Measurements from ENCODE around the gene NSUN4.
"Not testable (repeated sequence)": the region's sequence is repeated elsewhere in the genome, so short reads cannot be mapped to it uniquely, and the experiment has no call there.

The NSUN4 gene

DNA sequence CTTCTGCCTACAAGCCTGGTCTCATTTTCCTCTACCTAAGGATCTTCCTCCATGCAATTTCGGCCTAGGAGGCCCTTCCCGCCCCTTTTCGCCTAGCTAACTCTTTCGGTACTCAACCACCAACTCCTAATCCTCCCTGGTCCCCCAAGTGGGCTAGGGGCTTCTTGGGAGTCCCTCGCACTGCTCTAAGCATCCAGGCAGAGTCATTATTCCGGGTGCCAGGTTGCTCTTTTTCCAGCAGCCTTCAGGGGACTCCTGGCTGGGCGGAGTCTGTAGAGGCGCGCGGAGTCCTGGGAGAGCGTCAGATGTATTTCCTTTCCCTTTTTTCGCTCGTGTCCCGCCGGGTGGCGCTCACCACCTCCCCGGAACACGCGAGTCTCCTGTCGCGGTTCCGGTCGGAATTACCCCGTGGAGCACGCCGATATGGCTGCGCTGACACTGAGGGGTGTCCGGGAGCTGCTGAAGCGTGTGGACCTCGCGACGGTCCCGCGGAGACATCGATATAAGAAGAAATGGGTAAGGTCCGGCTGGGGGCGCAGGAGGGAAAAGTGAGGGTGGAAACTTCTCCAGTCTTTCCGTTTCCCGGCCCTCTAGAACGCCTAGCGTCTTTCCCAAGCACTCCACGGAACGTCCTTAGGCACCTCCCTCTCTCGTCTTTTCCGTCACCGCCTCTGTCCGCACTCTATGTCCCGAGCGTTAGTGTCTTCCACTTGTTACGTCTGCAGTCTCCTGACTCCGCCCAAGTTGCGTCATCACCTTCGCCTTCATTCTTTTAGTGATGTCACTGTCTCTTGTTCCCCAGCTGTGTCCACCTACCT is at the start of gene NSUN4:
TSS of gene NSUN4 (plus strand) at position 404 of the 818 bp plus-strand sequence. CDS start at position 424, 20 bp downstream.
- peak; percentile 61 to 76 for DNase-seq (ENCODE audit: low read depth in 1 of 2, low spot score in 1 of 2)

DNA sequence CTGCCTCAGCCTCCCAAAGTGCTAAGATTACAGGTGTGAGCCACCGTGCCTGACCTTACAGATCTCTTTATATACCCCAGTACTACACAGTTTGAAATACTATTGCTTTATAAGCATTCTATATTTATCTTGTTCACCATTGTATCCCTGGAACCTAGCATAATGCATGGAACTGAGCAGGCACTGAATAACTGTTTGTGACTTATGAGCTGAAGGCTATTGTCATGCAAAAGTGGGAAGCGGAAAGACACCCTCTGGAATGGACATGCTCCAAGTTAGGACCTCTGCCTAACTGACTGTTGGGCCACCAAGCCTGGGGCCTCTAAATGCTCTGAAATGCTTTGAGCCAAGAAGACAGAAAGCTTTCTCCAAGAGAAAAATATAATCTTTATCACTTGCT is 45.3 kb upstream of the NSUN4 start:
- no peak for DNase-seq (ENCODE audit: low read depth in 1 of 2, low spot score in 1 of 2)

DNA sequence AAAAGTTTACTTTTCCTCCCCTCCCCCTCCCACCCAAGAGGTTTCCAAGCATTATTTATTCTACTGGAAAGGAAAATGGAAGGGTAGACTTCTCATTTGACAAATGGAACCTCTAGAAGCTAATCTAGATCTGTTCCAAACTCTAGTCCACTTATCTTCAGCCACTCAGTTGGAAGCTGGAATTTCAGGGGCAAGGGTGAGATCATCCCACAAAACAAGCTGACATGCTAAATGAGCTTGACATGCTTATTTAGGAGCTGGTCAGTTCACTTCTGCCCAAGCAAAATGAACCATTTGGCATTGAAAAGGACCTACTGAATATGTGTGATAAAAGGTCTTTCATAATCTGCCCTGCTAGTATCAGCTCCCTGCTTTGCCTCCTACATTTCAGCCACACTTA is 42.2 kb upstream of the NSUN4 start:
- no peak for DNase-seq (ENCODE audit: low read depth in 1 of 2, low spot score in 1 of 2)

DNA sequence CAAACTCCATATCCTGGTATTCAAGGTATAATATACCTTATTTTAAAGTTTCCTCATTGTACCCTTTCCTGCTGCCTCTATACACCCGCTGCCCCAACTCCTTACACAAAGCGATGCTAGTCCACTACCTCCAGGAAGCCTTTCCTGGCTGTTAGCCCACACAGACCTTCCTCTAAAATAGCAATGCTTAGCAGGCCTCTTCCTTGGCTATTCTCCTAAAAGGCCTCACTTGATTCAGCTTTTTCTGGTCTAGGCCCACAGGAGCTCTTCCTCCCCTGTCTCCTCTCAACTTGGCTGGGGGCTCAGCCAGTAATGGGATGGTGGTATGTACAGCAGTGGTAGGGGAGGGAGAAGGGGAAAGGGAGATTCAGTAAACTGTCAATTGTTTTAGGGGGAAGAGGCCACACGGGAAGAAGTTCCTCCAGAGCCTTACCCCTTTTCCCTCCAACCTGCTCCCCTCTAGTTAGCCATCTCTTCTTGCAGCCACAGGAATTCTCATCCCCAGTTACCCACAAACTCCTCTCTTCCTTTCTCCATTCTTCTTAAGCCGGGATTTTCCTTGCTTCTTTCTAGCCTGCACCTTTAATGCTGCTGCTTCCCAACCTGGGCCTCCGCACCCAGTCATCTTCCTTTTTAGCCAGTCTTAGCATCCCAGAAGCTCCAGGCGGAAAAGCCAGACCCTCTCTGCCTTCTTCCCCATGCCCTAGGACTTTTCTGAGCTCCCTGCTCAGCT is 39.8 kb upstream of the NSUN4 start:
- no peak for DNase-seq (ENCODE audit: low read depth in 1 of 2, low spot score in 1 of 2)

DNA sequence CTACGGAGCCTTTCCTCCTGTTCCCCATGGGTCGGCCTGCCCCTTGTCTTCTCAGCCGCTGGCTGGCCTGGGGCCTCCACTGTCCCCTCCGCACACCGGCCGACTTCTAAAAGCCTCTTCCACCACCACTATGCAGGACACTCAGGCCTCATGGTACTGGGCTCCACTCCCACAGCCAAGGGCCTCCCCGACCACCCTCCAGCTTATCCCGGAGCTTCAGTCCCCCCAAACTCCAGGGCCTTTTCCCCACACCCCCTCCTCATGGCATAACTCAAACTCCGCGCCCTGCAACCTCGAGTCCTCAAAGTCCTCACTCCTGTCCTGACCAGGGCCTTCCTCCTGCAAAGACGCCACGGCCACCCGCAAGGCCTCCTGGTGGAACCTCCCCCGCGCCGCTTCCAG is 39.2 kb upstream of the NSUN4 start:
- DNase-seq (ENCODE audit: low read depth in 1 of 2, low spot score in 1 of 2): no peak

DNA sequence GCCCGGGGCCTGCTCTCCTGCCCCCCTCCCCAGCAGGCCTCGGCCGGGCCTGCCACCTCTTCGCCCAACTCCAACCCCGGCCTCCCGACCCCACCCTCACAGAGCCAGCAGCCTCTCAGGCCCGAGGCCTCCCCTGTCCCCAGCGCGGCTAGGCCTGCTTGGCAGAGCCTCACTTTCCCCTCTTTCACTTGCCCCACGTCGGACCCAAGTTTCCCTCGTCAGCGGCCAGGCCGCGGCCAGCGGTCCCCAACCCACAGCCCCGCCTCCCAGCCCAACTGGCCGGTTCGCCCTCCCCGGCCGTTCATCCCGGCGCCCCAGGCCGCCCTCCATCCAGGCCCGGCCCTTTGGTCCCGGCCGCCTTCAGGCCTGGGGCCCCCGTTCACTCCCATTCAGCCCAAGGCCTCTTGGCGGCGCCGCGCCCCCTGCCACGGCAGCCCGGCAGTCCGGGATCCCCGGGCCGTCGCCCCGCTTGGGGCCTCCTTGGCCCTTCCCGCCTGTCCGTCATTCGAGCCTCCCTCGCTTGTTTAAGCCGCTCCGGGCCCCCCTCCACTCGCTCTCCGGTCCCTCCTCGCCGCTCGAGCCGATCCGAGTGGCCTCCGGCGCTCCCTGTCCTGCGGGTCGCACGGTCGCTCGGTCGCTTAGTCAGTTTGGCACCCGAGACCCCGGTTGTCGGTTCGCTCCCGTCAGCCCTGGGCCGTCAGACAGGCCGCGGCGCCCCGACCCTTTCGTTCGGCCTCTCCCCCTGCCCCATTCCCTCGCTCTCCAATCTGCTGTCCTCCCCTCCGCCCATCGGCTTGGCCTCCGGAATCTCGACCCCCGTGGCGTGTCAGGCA is 38.6 kb upstream of the NSUN4 start:
- DNase-seq (ENCODE audit: low read depth in 1 of 2, low spot score in 1 of 2): peak; percentile 24 to 25

DNA sequence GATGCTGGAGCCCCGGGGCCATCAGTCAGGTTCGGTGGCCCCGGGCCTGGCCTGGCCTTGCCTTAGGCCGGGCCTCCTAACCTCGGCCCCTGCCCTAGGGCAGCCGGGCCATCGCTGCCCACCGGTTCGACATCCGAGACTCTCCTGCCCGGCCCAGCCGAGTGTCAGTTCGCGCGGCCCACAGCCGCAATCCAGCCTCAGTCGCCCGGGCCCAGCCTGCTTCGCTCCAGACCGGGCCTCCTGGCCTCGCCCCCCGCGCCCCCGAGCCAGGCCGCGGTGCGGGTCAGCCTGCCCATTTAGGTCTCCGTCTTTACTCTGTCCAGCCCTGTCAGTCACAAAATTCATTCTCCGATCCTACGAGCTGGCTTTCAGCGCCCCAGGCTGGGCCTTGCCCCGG is 38.0 kb upstream of the NSUN4 start:
- peak in 1 of 2 donors; percentile 9 for DNase-seq (ENCODE audit: low read depth in 1 of 2, low spot score in 1 of 2)

DNA sequence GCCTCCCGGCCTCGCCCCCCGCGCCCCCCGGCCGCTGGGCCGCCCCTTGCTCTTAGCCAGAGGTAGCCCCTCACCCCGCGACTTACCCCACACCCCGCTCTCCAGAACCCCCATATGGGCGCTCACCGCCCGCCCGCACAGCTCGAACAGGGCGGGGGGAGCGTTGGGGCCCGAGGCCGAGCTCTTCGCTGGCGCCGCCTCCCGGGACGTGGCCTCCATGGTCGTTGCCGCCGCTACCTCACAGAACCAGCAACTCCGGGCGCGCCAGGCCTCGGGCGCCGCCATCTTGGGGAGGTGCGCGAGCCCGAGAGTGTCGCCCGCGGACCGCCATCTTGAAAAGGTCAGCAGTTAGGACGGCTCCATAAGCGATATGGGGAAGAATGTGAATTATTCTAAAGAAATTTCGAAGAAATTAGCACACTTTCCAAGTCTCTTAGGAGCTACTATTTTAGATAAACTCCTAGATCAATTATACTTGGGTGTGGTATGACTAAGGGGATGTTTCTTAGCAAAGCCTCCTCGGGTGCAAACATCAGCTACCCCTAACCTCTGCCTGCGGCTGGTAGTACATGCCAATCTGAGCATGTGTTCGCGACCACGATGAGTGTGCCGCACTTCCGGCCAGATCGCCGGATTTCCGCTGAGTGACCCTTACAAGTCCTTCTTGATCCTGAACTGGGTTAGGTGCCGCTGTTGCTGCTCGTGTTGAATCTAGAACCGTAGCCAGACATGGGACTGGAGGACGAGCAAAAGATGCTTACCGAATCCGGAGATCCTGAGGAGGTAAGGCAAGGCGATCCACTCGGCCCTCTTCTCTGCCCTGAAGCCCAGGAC is 37.4 kb upstream of the NSUN4 start, which contains the start of the genes LRRC41 and UQCRH:
TSS of gene LRRC41 (minus strand) at position 579 of the 834 bp plus-strand sequence. CDS start at position 285, 294 bp downstream.
TSS of gene UQCRH (plus strand) at position 661 of the 834 bp plus-strand sequence. CDS start at position 730, 69 bp downstream.
- DNase-seq (ENCODE audit: low read depth in 1 of 2, low spot score in 1 of 2): peak; percentile 85 to 91

DNA sequence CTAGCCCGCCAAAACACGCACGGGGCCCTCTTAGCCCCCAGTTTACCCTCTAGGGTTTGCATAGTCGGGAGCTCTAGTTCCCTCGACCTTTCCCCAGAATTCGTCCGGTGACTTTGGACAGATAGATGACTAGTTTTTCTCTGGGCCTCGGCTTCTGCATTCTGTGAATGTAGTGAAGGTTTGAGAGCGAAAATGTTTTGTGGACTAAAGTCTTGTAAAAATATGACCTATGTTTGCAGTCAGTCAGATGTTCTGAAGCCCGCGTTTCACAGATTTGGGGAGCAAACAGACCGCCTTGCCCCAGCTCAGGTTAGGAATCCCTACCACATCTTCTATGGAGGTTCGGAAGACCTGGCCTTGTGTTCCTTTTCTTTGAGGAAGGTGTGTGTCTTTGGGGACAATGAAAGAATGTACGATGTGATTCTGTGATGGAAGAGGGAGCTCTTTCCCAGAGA is 36.7 kb upstream of the NSUN4 start:
- no peak for DNase-seq (ENCODE audit: low read depth in 1 of 2, low spot score in 1 of 2)

DNA sequence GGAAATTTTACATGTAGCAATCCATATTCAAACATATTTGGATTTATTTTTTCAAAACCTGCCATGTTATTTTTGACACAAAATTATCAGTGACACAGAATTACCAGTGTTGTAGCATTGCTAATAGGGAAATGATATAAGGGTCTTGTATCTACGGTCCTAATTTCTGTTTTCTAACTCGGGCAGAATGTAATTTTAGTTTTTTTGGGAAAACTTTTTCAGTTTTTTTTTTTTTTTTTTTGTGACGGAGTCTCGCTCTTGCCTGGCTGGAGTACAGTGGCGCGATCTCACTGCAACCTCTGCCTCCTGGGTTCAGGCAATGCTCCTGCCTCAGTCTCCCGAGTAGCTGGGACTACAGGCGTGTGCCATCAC is 34.5 kb upstream of the NSUN4 start:
- DNase-seq (ENCODE audit: low read depth in 1 of 2, low spot score in 1 of 2): no peak

DNA sequence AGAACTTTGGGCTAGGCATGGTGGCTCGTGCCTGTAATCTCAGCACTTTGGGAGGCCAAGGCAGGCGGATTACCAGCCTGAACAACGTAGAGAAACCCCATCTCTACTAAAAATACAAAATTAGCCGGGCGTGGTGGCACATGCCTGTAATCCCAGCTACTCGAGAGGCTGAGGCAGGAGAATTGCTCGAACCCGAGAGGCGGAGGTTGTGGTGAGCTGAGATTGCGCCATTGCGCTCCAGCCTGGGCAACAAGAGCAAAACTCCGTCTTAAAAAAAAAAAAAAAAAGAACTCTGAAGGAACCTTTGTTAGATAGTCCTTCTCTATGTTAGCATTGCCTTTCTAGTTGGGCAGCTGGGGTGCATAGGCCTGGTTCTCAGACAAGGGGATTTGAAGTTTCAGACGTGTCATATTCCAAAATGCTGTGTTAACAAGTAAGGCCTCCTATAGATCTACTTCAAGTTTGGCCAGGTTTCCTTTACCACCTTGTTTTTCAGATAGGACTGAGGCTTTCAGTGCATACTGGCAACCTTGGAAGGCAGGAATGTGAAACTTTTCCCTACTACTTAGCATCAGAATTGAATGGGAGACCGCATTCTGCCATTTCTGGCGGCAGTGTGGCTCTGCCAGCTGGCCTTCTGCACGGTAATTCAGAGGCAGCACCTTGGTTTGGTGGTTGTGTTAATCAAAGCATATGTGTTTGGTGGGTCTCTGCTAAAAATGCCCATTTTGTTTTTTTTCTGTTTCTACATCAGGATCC is 31.0 kb upstream of the NSUN4 start:
- no peak for DNase-seq (ENCODE audit: low read depth in 1 of 2, low spot score in 1 of 2)

DNA sequence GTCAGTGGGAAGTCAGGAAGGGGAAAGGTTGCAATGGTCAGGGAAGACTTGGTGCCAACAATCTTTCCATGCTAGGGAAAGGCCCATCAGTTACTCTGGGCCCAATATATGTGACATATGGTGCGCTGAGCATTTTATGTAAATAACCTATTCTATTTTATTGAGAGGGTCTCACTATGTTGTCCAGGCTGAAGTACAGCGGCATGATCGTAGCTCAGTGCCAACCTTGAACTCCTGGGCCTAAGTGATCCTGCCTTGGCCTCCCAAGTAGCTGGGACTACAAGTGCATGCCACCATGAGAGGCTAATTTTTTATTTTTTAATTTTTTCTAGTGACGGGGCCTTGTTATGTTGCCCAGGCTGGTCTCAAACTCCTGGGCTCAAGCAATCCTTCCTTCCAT is 30.3 kb upstream of the NSUN4 start:
- no peak for DNase-seq (ENCODE audit: low read depth in 1 of 2, low spot score in 1 of 2)

DNA sequence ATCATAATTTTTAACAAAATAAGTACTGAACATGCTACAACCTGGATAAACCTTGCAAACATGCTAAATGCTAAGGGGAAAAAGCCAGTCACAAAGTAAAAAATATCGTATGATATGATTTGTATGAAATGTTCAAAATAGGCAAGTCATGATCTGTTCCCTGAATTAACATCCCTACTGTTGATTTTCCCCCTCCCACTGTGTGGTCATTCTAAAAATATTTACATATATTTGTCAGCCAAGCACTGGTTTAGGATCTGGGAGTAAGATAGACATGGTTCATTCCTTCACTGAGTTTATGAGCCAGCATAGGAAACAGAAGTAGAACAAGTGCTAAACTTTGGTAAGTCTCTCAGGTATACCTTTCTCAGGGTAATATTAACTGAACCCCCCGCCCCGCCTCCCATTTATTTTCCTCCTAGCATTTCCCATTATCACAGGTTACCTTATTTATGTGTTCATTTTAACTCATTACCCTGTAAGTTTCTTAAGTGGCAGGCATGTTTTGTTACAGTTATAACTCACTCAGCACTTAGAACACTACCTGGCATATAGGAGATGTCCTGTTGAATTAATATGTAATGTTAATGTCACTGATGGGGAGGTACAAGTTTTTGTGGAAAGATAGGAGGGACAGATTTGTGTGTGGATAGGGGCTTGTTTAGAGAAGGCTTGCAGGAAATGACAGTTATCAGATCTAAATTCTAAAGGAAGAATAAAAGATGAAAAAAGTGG is 24.8 kb upstream of the NSUN4 start:
- no peak for DNase-seq (ENCODE audit: low read depth in 1 of 2, low spot score in 1 of 2)

DNA sequence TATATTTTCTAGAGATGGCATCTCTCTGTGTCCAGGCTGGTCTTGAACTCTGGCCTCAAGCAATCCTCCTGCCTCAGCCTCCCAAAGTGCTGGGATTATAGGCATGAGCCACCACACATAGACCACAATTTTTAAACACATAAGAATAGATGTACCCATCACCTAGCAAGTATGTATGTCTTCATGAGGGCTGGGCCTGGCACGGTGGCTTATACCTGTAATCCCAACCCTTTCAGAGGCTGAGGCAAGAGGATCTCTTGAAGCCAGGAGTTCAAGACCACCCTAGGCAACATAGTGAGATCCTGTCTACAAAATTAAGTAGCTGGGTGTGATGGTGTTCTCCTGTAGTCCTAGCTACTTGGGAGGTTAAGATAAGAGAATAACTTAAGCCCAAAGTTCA is 23.3 kb upstream of the NSUN4 start:
- no peak for DNase-seq (ENCODE audit: low read depth in 1 of 2, low spot score in 1 of 2)

DNA sequence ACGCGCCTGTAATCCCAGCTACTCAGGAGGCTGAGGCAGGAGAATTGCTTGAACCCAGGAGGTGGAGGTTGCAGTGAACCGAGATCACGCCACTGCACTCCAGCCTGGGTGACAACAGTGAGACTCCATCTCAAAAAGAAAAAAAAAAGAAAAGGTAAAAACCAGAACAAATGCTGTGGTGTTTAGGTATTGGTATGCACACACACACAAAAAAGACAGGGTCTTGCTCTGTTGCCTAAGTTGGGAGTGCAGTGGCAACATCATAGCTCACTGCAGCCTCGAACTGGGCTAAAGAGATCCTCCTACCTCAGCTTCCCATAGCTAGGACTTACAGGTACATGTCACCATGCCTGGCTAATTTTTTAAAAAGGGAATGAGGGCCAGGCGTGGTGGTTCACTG is 21.3 kb upstream of the NSUN4 start:
- not testable (repeated sequence) for DNase-seq (ENCODE audit: low read depth in 1 of 2, low spot score in 1 of 2)

DNA sequence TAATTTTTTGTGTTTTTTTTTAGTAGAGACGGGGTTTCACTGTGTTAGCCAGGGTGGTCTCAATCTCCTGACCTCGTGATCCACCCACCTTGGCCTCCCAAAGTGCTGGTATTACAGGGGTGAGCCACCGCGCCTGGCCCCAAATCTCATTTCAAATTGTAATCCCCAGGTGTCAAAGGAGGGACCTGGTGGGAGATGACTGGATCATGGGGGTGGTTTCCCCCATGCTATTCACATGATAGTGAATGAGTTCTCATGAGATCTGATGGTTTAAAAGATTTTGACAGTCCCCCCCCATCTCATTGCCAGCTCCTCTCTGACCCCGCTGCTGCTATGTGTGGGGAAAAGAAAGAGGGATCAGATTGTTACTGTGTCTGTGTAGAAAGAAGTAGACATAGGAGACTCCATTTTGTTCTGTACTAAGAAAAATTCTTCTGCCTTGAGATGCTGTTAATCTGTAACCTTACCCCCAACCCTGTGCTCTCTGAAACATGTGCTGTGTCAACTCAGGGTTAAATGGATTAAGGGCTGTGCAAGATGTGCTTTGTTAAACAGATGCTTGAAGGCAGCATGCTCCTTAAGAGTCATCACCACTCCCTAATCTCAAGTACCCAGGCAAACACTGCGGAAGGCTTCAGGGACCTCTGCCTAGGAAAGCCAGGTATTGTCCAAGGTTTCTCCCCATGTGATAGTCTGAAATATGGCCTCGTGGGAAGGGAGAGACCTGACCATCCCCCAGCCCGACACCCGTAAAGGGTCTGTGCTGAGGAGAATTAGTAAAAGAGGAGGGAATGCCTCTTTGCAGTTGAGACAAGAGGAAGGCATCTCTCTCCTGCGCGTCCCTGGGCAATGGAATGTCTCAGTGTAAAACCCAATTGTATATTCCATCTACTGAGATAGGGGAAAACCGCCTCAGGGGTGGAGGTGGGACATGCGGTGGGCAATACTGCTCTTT is 20.4 kb upstream of the NSUN4 start:
- DNase-seq (ENCODE audit: low read depth in 1 of 2, low spot score in 1 of 2): not testable (repeated sequence)

DNA sequence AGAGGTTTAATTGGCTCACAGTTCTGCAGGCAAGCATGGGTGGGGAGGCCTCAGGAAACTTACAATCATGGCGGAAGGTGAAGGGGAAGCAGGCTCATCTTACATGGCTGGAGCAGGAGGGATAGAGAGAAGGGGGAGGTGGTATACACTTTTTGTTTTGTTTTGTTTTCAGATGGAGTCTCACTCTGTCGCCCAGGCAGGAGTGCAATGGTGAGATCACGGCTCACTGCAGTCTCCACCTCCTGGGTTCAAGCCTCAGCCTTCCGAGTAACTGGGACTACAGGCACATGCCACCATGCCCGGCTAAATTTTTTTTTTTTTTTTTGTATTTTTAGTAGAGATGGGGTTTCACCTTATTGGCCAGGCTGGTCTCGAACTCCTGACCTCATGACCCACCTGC is 18.4 kb upstream of the NSUN4 start:
- not testable (repeated sequence) for DNase-seq (ENCODE audit: low read depth in 1 of 2, low spot score in 1 of 2)
